ENCODE results near the gene CNTN1.

GRCh38 chr12:41073633-41074472, 381.6 kb downstream of the CNTN1 start:
- TF ChIP-seq CTCF (IDR thresholded peaks at IDR 0.05): no peak
- no peak for TF ChIP-seq POLR2A (IDR thresholded peaks at IDR 0.05)
- TF ChIP-seq EP300 (IDR thresholded peaks at IDR 0.05): no peak
